ENCODE results near the gene ANKS1B. TPM values are rescaled to one million over a fixed set of nuclear protein-coding genes. Genes with fewer than 3 reads are reported as not detected.

Gene ANKS1B
- polyA plus RNA-seq, 3 donors = not detected

DNA sequence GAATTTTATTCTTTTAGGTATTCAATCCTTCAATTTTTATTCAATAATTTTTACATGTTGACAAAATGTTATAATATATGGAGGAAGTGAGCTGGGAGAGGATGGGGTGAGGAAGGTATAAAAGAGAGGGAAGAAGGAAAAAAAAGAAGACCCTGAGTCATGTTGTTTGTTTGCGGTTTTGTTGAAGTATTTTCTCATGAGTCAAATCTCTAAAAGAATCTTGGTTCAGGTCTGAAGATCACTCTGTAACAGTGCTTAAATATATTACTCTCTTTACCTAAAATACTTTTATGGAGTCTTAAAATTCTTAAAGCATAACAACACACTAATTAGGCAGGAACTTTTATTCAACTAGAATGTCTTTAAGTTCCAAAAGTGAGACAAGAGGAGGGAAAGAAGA, 826.8 kb downstream of the ANKS1B start:
- H3K4me2 ChIP-seq (replicated peaks; ENCODE audit: extremely low read depth, low read length, poor library complexity, severe bottlenecking) = no peak overlapping the region
- no peaks in the 10 kb centered on the region for H3K36me3 Mint-ChIP-seq
- H3K27me3 Mint-ChIP-seq (ENCODE audit: low read depth in 3 of 3) = peaks cover 7 to 33% (median 7%) of the 10 kb centered on the region in 3 donors
- H3K9me3 Mint-ChIP-seq = peaks cover 2 to 20% (median 12%) of the 10 kb centered on the region in 7 donors
- H2AFZ ChIP-seq (ENCODE audit: insufficient read depth, low read depth, low read length, poor library complexity, severe bottlenecking) = no peak overlapping the region
- H4K20me1 ChIP-seq (ENCODE audit: insufficient read depth, low read length) = no peaks in the 10 kb centered on the region
- H3K27ac ChIP-seq (ENCODE audit: low read depth in 1 of 2, low read length in 2 of 2) = no peak overlapping the region
- TF ChIP-seq, protein P1, sequence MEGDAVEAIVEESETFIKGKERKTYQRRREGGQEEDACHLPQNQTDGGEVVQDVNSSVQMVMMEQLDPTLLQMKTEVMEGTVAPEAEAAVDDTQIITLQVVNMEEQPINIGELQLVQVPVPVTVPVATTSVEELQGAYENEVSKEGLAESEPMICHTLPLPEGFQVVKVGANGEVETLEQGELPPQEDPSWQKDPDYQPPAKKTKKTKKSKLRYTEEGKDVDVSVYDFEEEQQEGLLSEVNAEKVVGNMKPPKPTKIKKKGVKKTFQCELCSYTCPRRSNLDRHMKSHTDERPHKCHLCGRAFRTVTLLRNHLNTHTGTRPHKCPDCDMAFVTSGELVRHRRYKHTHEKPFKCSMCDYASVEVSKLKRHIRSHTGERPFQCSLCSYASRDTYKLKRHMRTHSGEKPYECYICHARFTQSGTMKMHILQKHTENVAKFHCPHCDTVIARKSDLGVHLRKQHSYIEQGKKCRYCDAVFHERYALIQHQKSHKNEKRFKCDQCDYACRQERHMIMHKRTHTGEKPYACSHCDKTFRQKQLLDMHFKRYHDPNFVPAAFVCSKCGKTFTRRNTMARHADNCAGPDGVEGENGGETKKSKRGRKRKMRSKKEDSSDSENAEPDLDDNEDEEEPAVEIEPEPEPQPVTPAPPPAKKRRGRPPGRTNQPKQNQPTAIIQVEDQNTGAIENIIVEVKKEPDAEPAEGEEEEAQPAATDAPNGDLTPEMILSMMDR (IDR thresholded peaks at IDR 0.05) = no peak
- WGBS (ENCODE audit: insufficient coverage) = no CpG with 5 or more reads among the region's 1 CpG
- DNase-seq = no peak
- no peaks in the 10 kb centered on the region for H3K4me1 ChIP-seq (ENCODE audit: control insufficient read depth in 1 of 2, insufficient read depth in 2 of 2, low read length in 2 of 2)
- H3K9ac ChIP-seq (ENCODE audit: insufficient read depth, low read length, poor library complexity, severe bottlenecking) = no peak overlapping the region
- no peaks in the 10 kb centered on the region for H3K79me2 ChIP-seq (ENCODE audit: insufficient read depth, low read length)
- no peak overlapping the region for H3K4me3 Mint-ChIP-seq
- no peak overlapping the region for H3K4me3 ChIP-seq (replicated peaks in 1 of 3; ENCODE audit: low read depth in 2 of 3, low read length in 3 of 3)
- H3K27me3 ChIP-seq (ENCODE audit: control insufficient read depth in 2 of 2, insufficient read depth in 2 of 2, low read length in 2 of 2) = peaks cover 11 to 15% of the 10 kb centered on the region in 2 donors
- H3K9me3 ChIP-seq (replicated peaks in 1 of 2; ENCODE audit: control insufficient read depth in 1 of 2, insufficient read depth in 1 of 2, low read length in 2 of 2) = peaks cover 0 to 6% of the 10 kb centered on the region in 2 donors
- H3K27ac Mint-ChIP-seq = no peak overlapping the region
- H3K4me1 Mint-ChIP-seq = no peaks in the 10 kb centered on the region
- no peaks in the 10 kb centered on the region for H3K36me3 ChIP-seq (replicated peaks in 1 of 2; ENCODE audit: control insufficient read depth in 1 of 2, insufficient read depth in 2 of 2, low read length in 2 of 2)
- intact Hi-C loops (cut with micrococcal nuclease) = no loop called here

DNA sequence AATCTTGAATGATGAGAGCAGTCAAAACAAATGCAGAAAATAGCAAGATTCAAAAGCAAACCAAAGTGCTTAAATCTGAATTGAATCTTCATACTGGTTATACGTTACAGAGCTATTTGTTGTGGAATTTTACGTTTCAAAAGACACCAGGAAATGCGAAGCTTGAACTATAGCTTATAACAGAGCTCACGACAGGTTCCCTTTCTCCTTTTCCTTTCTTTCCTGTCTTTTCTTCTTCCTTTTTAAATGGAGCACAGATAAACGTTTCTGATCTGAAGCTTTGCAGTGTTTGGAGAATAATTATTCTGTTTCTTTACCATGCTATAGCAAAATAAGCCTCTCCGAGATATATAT, 829.8 kb downstream of the ANKS1B start:
- peaks cover 0 to 6% of the 10 kb centered on the region in 2 donors for H3K9me3 ChIP-seq (replicated peaks in 1 of 2; ENCODE audit: control insufficient read depth in 1 of 2, insufficient read depth in 1 of 2, low read length in 2 of 2)
- WGBS (ENCODE audit: insufficient coverage) = no CpG with 5 or more reads among the region's 6 CpGs
- no peak overlapping the region for H3K27ac Mint-ChIP-seq
- H2AFZ ChIP-seq (ENCODE audit: insufficient read depth, low read depth, low read length, poor library complexity, severe bottlenecking) = no peak overlapping the region
- TF ChIP-seq, protein P1 (IDR thresholded peaks at IDR 0.05) = no peak
- H3K4me1 Mint-ChIP-seq = peaks cover 4% of the 10 kb centered on the region
- intact Hi-C loops (cut with micrococcal nuclease) = no loop called here
- H3K36me3 Mint-ChIP-seq = no peaks in the 10 kb centered on the region
- peaks cover 10 to 39% (median 18%) of the 10 kb centered on the region in 3 donors for H3K27me3 Mint-ChIP-seq (ENCODE audit: low read depth in 3 of 3)
- DNase-seq = no peak
- H3K4me3 ChIP-seq (replicated peaks in 1 of 3; ENCODE audit: low read depth in 2 of 3, low read length in 3 of 3) = no peak overlapping the region
- H3K9ac ChIP-seq (ENCODE audit: insufficient read depth, low read length, poor library complexity, severe bottlenecking) = no peak overlapping the region
- H3K4me1 ChIP-seq (ENCODE audit: control insufficient read depth in 1 of 2, insufficient read depth in 2 of 2, low read length in 2 of 2) = no peaks in the 10 kb centered on the region
- peak overlapping the region in 1 of 2 donors; percentile 18 for H3K4me3 Mint-ChIP-seq
- no peak overlapping the region for H3K4me2 ChIP-seq (replicated peaks; ENCODE audit: extremely low read depth, low read length, poor library complexity, severe bottlenecking)
- no peaks in the 10 kb centered on the region for H3K79me2 ChIP-seq (ENCODE audit: insufficient read depth, low read length)
- H3K36me3 ChIP-seq (replicated peaks in 1 of 2; ENCODE audit: control insufficient read depth in 1 of 2, insufficient read depth in 2 of 2, low read length in 2 of 2) = no peaks in the 10 kb centered on the region
- peaks cover 2 to 11% (median 6%) of the 10 kb centered on the region in 7 donors for H3K9me3 Mint-ChIP-seq
- no peak overlapping the region for H3K27ac ChIP-seq (ENCODE audit: low read depth in 1 of 2, low read length in 2 of 2)
- H3K27me3 ChIP-seq (ENCODE audit: control insufficient read depth in 2 of 2, insufficient read depth in 2 of 2, low read length in 2 of 2) = peaks cover 13 to 22% of the 10 kb centered on the region in 2 donors
- no peaks in the 10 kb centered on the region for H4K20me1 ChIP-seq (ENCODE audit: insufficient read depth, low read length)

All from CD14-positive monocyte (primary cell).